C4-2B (cell line): Measurements from ENCODE around the gene PLA2R1.

Experiments used
- ZFX ChIP-seq: fragments of 450-650 bp; IDR thresholded peaks from 2 replicates; pipeline ENCODE4 v1.6.1; 2017
- TF ChIP-seq, protein P1 (sequence below): fragments of 450-650 bp; conservative IDR thresholded peaks from 2 replicates; pipeline ENCODE4 v1.5.1; 2017; ENCODE audit warnings: mild to moderate bottlenecking

DNA sequence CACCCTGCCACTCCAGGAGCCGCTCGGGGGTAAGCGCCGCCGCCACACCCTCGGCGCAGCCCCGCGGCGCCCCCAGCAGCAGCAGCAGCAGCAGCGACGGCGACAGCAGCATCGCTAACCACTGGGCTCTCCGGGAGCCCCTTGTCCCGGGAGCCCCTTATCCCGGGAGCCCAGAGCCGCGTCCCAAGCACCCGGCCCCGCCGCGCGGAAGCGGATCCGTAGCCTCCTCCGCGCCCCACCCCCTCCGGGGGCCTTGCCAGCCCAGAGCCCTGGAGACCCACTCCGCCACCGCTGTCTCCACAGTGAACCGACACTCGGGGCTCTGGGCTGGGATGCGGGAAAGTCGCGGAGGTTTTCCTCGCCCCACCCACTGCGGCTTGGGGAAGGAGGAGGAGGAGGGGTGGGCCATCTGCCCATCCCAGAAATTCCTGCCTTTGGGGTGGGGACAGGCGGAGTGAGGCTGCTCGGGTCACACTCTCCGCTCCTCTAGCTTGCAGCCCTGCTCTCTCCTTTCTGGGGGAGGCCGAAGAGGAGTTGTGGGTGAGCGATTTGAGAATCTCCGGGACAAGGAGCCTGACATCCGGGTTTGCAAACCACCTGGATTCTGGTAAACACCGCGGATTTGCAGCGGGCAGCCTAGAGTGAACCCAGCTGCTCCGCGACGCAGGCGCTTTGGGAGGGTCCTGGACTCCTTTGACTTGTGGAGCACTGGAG is at the start of gene PLA2R1:
- no peak for TF ChIP-seq ZFX
- TF ChIP-seq, protein P1, sequence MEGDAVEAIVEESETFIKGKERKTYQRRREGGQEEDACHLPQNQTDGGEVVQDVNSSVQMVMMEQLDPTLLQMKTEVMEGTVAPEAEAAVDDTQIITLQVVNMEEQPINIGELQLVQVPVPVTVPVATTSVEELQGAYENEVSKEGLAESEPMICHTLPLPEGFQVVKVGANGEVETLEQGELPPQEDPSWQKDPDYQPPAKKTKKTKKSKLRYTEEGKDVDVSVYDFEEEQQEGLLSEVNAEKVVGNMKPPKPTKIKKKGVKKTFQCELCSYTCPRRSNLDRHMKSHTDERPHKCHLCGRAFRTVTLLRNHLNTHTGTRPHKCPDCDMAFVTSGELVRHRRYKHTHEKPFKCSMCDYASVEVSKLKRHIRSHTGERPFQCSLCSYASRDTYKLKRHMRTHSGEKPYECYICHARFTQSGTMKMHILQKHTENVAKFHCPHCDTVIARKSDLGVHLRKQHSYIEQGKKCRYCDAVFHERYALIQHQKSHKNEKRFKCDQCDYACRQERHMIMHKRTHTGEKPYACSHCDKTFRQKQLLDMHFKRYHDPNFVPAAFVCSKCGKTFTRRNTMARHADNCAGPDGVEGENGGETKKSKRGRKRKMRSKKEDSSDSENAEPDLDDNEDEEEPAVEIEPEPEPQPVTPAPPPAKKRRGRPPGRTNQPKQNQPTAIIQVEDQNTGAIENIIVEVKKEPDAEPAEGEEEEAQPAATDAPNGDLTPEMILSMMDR, result no peak
